22Rv1 (cell line): Measurements from ENCODE around the gene SCARF2.

Experiments used
- H3K27ac ChIP-seq: fragments of 450-650 bp; 2 replicates; pipeline ENCODE4 v1.5.1; 2017
- CTCF ChIP-seq: fragments of 450-650 bp; IDR thresholded peaks from 2 replicates; pipeline ENCODE4 v1.5.1; 2017; ENCODE audit warnings: mild to moderate bottlenecking
- ZFX ChIP-seq: fragments of 450-650 bp; IDR thresholded peaks from 2 replicates; pipeline ENCODE4 v1.6.1; 2017; ENCODE audit warnings: antibody characterized with exemption, borderline replicate concordance

SCARF2 gene

GRCh38 chr22:20436768-20437612, 635 bp downstream of the SCARF2 start:
- TF ChIP-seq CTCF (no peak), ZFX (no peak)
- H3K27ac ChIP-seq: no peak overlapping the region

GRCh38 chr22:20436307-20436767, 1.3 kb downstream of the SCARF2 start:
- no peak overlapping the region for H3K27ac ChIP-seq

GRCh38 chr22:20435436-20436306, 2.0 kb downstream of the SCARF2 start:
- TF ChIP-seq CTCF (no peak), ZFX (no peak)
- H3K27ac ChIP-seq: no peak overlapping the region

More at GRCh38 chr22:20436307-20436767, 1.3 kb downstream of the SCARF2 start:
- TF ChIP-seq CTCF (no peak), ZFX (no peak)

- no peak for TF ChIP-seq CTCF
- no peak for TF ChIP-seq ZFX
- no peak overlapping the region for H3K27ac ChIP-seq
These were observed 2.9 kb downstream of the SCARF2 start for GRCh38 chr22:20434773-20435172.

GRCh38 chr22:20434264-20434751, 3.3 kb downstream of the SCARF2 start:
- TF ChIP-seq CTCF (no peak), ZFX (no peak)
- no peak overlapping the region for H3K27ac ChIP-seq

GRCh38 chr22:20433686-20434241, 3.9 kb downstream of the SCARF2 start:
- no peak overlapping the region for H3K27ac ChIP-seq
- TF ChIP-seq CTCF: no peak
- no peak for TF ChIP-seq ZFX
